COLO668 (cell line): ENCODE results near the gene PDGFRB.
A peak's percentile ranks its signal among the peaks of the same experiment; 100 is the strongest.

Source experiments
- DNase-seq: peaks from one replicate; lab custom pipeline; 2025; ENCODE audit not compliant: unreplicated experiment; lab: John Stamatoyannopoulos, UW

PDGFRB gene

DNA sequence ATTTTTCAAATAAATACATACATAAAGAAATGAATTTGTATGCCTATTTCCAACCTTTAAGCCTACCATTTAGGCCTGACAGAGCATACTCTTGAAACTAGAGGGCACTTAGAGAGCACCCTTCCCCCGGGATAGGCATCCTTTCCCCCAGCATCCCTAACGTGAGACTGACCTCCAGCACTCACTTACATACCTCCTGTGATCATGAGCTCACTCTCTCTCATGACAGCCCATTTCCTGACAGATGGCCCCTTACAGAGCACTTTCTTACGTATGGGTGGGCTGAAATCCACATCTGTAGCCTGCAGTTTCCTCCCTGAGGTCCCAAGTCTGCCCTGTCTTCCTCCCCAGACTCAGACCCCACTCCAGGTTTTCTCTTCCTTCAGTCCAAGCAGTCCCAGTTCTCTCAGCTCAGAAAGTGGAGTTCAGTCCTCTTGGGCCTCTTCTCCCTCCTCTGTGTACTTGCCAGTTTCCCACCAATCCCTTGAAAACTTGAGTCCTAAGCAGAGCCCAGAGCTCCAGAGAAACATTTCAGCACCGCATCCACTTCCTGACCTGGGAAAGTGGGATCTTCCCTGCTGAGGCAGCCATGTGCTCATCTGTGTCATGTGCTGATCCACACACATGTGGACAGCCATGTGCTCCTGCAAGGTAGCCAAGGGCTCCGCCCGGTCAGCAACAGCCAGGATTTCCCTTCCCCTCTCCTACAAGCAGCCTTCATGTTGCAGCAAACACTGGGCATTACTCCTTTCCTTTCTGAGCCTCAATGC is 8.8 kb upstream of the PDGFRB start:
- no peak for DNase-seq

- DNase-seq: no peak
These were observed 8.0 kb upstream of the PDGFRB start for GRCh38 chr5:150163547-150164059.

DNA sequence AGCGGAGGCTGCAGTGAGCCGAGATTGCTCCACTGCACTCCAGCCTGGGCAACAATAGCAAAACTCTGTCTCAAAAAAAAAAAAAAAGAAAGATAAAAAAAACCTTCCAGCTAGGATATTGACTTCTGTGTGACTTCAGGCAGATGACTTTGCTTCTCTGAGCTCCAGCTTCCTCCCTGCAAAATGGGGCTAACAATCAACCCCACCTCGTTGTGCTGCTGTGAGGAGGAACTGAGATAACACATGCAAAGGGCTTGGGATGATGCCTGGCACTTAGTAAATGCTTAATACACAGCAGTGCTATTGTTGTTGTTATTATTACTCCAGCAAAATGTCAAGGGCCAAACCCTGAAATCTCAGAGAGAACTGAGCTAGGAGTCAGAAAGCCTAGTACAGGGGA is 7.4 kb upstream of the PDGFRB start:
- no peak for DNase-seq

- DNase-seq: no peak
These were observed 6.5 kb upstream of the PDGFRB start for GRCh38 chr5:150162142-150162513.

GRCh38 chr5:150161242-150162141 is 5.8 kb upstream of the PDGFRB start:
- DNase-seq: peak; percentile 52

- no peak for DNase-seq
These were observed 4.9 kb upstream of the PDGFRB start for GRCh38 chr5:150160448-150161081.

- DNase-seq: no peak
These were observed 4.1 kb upstream of the PDGFRB start for GRCh38 chr5:150159741-150160179.

DNA sequence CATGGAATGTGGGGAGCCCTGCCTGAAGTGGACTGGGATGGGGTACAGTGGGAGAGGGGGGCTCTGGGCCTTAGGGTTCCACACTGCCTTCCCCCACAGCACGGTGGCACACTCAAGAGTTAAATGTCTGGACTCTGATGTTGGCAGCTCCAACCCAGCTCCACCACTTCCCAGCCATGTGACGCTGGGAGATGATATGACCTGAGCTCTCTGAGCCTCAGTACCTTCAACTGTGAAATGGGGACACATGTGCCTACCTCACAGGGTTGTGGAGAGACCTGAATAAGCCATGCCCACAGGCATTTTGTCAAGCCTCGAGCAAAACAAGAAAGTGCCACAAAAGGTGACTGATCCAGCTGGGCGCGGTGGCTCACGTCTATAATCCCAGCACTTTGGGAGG is 3.4 kb upstream of the PDGFRB start:
- no peak for DNase-seq

DNA sequence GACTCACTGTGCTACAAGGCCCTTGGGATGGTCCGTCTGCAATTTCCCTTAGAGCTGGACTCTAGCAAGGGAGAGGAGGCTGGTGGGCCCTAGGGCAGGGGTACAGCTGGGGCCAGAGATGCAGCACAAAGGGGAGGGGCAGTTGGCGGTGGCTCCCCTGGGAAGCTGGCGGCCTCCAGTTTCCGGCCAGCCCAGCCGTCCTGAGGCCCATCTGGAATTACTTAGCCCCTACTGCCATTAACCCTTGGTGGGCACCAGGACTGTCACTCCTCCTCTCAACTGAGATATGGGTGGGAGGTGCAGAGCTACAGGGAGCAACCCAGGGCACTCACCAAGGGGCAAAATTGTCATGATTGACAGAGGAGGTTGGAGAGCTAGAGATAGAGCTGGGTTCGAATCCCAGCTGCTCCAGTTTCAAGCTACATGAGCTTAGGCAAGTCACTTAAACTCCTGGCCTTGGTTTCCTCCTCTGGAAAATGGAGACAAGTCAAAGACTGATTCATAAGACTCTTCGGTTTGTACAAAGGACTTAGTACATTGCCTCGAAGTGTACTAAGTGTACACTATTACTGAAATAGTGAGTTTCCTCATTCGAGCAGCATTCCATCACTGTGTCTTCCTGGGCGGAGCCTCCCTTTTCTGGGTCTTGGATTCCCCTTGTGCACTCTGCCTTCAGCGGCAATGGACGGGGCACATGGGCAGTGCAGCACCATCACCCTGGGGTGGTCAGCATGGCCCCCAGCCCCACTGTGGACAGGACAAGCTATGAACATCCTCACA is 2.7 kb upstream of the PDGFRB start:
- DNase-seq: no peak

GRCh38 chr5:150157168-150157567 is 1.5 kb upstream of the PDGFRB start:
- DNase-seq: no peak

- no peak for DNase-seq
These were observed 895 bp upstream of the PDGFRB start for GRCh38 chr5:150156540-150156939.

GRCh38 chr5:150156027-150156368 is 353 bp upstream of the PDGFRB start:
- DNase-seq: no peak

DNA sequence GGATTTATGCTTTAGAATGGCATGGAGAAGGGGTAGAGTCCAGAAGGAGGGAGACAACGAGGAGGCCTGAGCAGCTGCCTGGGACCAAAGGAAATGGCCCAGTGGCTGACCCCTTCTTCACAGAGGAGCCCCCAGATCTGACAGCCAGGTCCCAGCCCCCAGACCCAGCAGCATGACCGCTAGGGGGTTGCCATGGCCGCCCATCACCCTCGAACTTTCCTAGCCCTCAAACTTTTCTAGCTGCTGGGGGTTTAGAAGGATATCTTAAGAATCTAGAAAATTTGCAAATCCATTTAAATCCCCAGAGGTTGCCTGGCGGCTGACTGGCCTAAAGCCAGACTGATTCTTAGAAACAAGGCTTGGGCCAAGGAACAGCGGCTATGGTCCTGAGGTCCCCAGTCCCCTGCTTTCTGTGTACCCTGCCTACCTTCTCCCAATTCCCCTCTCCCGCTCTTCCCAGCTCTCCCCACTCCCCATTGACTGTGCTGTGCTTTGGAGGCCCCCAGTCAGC is 972 bp downstream of the PDGFRB start:
- DNase-seq: no peak

DNA sequence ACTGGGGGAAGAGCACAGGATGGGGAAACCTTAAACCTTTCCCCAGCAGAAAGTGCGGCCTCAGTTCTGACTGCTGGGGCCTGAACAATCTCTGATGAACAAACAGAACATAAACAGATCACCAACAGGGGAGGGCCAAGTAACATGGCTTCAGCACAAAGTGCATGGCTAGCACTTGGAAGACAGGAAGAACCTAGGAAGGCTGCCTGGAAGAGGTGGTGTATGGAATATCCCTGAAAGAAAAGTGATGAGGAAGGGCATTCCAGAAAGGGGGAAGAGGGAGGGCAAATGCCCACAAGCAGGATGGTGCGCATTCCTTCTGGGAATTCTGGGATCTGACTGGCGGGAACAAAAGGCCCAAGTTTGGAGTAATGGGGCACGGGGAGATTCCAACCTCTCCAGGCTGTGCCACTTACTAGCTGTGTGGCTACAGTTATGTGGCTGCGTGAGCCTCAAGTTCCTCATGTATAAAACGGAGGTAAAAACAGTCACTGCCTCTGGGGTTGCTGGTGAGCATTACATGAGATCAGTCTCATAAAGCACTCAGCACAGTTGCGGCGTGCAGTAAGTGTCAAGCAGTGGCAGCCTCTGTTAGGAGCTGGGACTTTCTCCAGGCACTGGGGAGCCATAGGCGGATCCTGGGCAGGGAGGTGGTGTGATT is 1.6 kb downstream of the PDGFRB start:
- DNase-seq: no peak

DNA sequence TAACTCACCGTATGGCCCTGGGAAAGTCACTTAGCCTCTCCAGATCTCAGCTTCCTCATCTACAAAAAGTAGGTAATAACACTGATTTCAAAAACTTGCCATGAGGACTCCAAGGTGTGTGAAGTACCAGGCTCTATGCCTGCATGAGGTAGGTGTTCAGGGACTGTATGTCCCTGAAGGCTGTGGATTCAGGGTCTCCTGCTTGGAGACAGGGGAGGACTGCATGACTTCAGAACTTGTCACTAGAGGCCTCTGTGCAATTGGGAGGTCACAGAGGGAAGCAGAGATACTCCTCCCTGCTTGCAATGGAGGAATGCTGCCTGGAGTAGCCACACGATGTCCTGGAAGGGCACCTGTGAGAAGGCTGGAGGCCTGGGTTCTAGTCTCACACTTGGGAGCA is 2.2 kb downstream of the PDGFRB start:
- no peak for DNase-seq

- DNase-seq: no peak
These were observed 2.8 kb downstream of the PDGFRB start for GRCh38 chr5:150152636-150153462.

DNA sequence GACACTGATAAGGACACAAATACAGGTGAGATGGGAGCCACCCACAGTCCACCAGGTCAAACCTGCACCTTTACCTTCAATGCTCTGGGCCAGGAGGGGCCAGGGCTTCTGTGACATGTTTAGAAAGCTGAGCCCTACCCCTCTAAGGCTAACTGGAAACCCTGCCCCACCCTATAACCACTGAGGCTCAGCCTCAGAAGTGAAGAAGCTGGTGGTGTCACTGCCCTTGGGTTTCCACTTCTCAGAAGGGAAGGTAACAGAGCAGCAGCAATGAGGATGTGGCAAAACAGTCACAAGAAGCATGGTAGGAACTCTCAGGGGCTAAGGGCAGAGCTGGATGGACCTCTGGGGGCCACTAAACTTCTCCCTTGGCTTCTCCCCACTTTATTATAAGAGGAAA is 6.0 kb downstream of the PDGFRB start:
- no peak for DNase-seq

- DNase-seq: no peak
These were observed 7.3 kb downstream of the PDGFRB start for GRCh38 chr5:150148117-150148927.
